GM21423 (cell line): ENCODE data around the gene CPEB1.

Experiments
- ATAC-seq: cut with Tn5 transposase; IDR thresholded peaks from one replicate; pipeline ENCODE4 v1.9.1; 2021; ENCODE audit warnings: mild to moderate bottlenecking, moderate library complexity; ENCODE audit not compliant: unreplicated experiment

The CPEB1 gene

GRCh38 chr15:82647045-82647834 is at the start of gene CPEB1:
TSS of gene CPEB1 (minus strand) at chr15:82647363. CDS start at chr15:82628459, 18,904 bp downstream.
- no peak for ATAC-seq

- no peak for ATAC-seq
Measured at GRCh38 chr15:82692171-82692570, 45.0 kb upstream of the CPEB1 start.

GRCh38 chr15:82689147-82689546 is 42.0 kb upstream of the CPEB1 start:
- ATAC-seq, result no peak

GRCh38 chr15:82688691-82689090 is 41.5 kb upstream of the CPEB1 start:
- no peak for ATAC-seq

GRCh38 chr15:82681371-82681770 is 34.2 kb upstream of the CPEB1 start:
- ATAC-seq, result no peak

GRCh38 chr15:82680200-82681102 is 33.3 kb upstream of the CPEB1 start:
- peak; percentile 92 for ATAC-seq

GRCh38 chr15:82679626-82680199 is 32.5 kb upstream of the CPEB1 start:
- no peak for ATAC-seq

GRCh38 chr15:82677720-82678323 is 30.7 kb upstream of the CPEB1 start:
- no peak for ATAC-seq

- ATAC-seq, result no peak
Measured at GRCh38 chr15:82674873-82675272, 27.7 kb upstream of the CPEB1 start.

- ATAC-seq, result no peak
Measured at GRCh38 chr15:82670699-82671098, 23.5 kb upstream of the CPEB1 start.

GRCh38 chr15:82666606-82667005 is 19.4 kb upstream of the CPEB1 start:
- ATAC-seq, result no peak

GRCh38 chr15:82664021-82664420 is 16.9 kb upstream of the CPEB1 start:
- no peak for ATAC-seq

- no peak for ATAC-seq
Measured at GRCh38 chr15:82663186-82663600, 16.0 kb upstream of the CPEB1 start.

- no peak for ATAC-seq
Measured at GRCh38 chr15:82662641-82663040, 15.5 kb upstream of the CPEB1 start.

- no peak for ATAC-seq
Measured at GRCh38 chr15:82660378-82660777, 13.2 kb upstream of the CPEB1 start.

GRCh38 chr15:82656641-82657266 is 9.6 kb upstream of the CPEB1 start:
- ATAC-seq, result no peak

GRCh38 chr15:82655606-82656005 is 8.4 kb upstream of the CPEB1 start:
- ATAC-seq, result no peak

GRCh38 chr15:82653483-82654168 is 6.5 kb upstream of the CPEB1 start:
- ATAC-seq, result no peak

GRCh38 chr15:82651708-82652107 is 4.5 kb upstream of the CPEB1 start:
- ATAC-seq, result no peak

GRCh38 chr15:82650046-82650670 is 3.0 kb upstream of the CPEB1 start:
- ATAC-seq, result no peak
